HG02678 (cell line): ENCODE data around the gene OTOS.

Experiments
- ATAC-seq: cut with Tn5 transposase; IDR thresholded peaks from one replicate; pipeline ENCODE4 v1.9.1; 2021; ENCODE audit warnings: mild to moderate bottlenecking, moderate library complexity; ENCODE audit not compliant: unreplicated experiment

The OTOS gene

DNA sequence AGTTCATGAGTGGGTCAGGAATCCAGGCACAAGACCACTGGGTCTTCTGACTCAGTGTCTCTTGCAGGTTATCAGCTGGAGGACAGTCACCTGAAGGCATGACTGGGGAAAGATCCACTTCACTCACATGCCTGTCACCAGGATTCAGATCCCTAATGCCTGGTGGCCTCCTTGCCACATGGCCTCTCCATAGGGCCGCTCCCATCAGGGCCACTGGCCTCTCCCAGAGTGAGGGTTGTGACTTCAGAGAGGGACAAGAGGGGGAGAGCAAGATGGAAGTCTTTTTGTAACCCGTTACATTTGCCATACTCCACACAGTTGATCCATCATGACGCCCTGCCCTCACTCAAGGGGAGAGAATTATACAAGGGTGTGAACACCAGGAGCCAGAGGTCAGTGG is 13.0 kb upstream of the OTOS start:
- no peak for ATAC-seq

DNA sequence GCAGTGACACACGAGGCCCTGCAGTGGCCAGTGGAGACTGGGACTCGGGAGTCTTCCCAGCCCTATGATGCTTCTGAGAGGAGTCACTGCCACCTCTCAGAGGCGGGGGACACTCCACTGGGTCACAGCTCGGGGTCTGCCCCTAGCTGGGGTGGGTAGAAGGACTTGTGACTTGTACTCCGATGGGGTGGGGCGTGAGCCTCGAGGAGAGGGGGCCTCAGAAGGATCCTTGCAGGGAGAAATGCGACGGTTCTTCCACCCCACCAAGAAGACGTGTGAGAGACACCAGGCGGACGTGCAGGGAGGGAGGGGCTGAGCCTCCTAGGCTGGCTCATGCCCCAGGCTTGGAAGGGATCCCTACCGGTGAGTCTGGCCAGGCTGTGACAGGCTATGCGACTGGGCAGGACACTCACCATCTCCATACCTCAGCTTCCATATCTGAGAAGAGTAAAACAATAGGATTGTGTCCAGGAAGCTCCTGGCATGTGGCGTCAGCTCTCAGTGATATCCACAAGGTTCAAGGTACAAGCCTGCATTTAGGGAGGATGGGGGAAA is 11.1 kb upstream of the OTOS start:
- ATAC-seq = no peak

DNA sequence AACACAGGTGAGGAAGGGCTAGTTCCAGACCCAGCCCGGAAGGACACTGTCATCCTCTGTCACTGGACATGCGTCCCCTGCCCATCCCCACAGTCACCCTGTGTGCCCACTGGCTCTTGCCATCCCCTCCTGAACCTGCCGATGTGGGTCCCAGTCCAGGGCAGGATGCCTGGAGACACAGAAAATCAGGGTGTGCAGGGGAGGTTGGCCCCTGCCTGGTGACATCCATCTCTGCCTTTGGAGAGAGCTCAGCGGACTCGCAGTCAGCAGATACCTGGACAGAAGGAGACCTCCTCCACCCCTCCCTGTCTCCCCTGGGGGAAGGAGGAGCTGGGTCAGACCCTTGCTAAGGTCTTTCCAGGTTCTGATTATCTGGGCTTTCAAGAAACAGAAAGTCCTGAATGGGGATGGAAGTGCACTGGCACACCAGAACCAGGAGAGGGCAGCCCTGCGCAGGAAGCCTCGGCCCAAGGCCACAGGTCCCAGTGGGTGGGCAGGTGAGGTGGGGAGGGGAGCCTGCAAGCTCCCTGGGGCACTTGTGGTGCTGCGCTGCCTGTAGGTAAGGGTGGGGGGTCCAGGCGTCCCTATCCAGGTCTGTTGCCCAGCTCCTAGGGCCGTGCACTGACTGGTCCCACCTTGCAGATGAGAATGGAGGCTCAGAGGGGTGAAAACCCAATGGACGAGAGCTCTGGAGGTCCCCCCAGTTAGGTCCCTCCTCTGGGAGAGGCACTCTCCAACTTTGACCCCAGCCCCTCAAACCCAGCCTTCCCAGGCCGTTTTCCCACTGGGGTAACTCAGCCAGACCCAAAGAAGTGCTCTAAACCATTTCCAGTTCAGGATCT is 9.7 kb upstream of the OTOS start:
- no peak for ATAC-seq

DNA sequence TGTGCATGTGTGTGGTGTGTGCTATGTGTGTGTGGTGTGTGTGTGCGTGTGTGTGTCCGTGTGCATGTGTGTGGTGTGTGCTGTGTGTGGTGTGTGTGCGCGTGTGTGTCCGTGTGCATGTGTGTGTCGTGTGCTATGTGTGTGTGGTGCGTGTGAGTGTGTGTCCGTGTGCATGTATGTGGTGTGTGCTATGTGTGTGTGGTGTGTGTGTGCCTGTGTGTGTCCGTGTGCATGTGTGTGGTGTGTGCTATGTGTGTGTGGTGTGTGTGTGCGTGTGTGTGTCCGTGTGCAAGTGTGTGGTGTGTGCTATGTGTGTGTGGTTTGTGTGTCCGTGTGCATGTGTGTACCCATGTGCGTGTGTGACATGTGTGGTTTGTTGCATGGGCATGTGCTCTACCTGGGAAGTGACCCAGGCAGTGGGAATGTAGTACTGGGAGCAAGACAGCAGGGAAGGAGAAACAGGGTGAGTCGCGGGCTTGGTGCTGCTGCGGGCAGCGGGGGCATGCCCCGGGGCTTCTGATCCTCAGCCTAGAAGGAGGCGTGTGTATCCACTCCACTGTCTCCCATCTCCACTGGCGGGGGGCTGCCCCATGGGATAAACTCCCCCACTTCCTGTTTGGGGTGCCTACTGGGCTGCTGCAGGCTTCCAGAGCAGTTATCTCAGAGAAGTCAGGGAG is 7.6 kb upstream of the OTOS start:
- ATAC-seq = no peak

- no peak for ATAC-seq
Observed at GRCh38 chr2:240147382-240147781, 6.9 kb upstream of the OTOS start.

- ATAC-seq = no peak
Observed at GRCh38 chr2:240146627-240147278, 6.3 kb upstream of the OTOS start.

DNA sequence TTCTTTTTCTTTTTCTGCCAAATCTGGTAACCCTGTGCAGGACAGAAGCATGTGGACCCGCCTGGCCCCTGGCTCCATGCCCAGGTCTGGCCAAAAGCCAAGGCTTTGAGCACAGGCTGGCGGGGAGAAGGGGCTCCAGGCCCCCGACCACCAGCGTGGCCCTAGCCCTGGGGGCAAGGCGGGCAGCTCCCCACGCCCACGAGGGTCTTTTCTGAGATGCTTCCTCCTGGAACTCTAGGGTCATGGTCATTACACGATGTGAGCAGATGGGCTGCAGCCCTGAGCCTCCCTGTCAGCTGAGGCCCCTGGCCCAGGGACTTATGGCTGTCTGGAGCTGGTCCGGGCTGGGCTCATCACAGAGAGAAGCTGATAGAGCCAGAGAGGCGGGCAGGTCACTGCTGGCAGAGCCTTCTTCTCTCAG is 5.7 kb upstream of the OTOS start:
- ATAC-seq = no peak

GRCh38 chr2:240145461-240145860 is 5.0 kb upstream of the OTOS start:
- ATAC-seq = no peak

- ATAC-seq = no peak
Observed at GRCh38 chr2:240144649-240145261, 4.3 kb upstream of the OTOS start.

DNA sequence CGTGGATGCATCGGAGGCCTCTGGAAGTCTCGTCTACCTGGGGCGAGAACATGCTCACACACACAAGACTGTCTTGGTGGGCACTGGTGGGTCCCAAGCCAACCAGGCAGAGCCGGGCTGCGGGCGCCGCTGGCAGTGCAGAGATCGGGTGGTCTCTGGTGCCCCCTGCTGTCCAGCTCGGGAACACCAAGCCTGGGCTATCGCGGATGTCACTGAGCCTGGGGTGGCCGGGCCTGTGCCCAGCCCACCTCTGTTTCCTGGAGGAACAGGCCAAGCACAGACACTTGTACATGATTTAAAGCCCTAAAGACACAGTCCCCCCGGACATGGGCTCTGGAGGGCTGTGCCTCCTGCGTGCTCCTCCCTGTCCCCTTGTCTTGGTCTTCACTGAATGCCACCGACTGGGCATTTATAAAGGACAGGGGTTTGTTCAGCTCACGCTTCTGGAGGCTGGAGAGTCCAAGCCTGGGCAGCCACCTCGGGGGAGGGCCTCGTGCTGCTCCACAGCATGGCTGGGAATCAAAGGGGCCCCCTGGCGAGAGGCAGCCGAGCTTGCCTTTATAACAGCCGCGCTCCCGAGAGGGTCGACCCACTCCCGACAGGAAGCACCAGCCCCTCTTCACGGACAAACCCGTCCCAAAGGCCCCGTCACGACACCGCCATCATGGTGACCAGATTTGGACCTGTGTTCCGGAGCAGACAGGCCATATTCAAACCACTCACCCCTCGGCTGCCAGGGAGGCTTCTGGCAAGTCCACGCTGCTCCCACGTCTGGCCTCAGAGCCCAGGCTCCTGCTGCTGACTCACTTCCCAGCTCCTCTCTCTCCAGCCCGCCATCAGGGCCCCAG is 3.6 kb upstream of the OTOS start:
- ATAC-seq = peak; percentile 69

GRCh38 chr2:240143276-240143675 is 2.8 kb upstream of the OTOS start:
- no peak for ATAC-seq

GRCh38 chr2:240142859-240143258 is 2.4 kb upstream of the OTOS start:
- ATAC-seq = no peak

- ATAC-seq = no peak
Observed at GRCh38 chr2:240142256-240142775, 1.9 kb upstream of the OTOS start.

- no peak for ATAC-seq
Observed at GRCh38 chr2:240141736-240142135, 1.3 kb upstream of the OTOS start.

GRCh38 chr2:240140920-240141319 is 462 bp upstream of the OTOS start:
- no peak for ATAC-seq

- ATAC-seq = no peak
Observed at GRCh38 chr2:240139666-240140393, 628 bp downstream of the OTOS start.

GRCh38 chr2:240139011-240139441 is 1.4 kb downstream of the OTOS start:
- ATAC-seq = no peak

DNA sequence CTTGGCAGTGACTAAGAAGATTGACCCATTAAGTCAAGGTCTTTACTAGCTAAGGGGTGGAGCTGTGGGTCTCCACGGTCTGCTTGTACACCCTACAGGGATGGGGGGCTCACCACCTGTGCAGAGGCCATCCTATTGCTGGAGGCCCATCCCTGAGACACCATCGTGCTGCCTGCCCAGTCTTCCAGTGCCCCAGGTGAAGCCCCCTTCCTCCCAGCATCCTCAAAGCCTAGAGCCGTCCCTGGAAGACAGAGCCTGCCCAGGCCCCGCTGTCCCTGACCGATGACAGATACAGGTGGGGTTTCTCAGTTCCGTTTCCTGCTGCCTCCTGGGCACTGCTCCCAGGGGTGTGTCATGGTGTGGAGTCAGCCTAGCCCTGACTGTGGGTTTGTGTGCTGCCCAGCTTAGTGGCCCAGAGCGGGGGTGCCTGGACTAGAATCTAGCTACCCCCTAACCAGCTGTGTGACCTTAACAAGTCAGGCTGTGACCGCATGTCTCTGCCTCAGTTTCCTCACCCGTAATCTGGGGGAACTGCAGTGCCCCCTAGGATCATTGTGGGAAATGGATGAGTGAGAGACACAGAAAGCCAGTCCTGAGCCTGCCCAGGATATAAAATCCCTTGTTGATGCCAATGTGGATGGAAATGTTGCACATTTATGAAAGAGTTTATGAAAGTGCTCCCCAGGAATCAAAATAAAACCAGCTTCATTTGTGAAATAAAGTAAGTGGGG is 2.0 kb downstream of the OTOS start:
- ATAC-seq = no peak
